Thyroid gland (tissue), 4 donors: ENCODE results near the gene CCR5. TPM values are rescaled to one million over a fixed set of nuclear protein-coding genes. Genes with fewer than 3 reads are reported as not detected.

ENCODE experiments used
- DNase-seq, 2 donors: peaks; one replicate each; pipeline ENCODE4 v3.0.0-alpha.2; 2019
- H3K27ac ChIP-seq, 3 donors: fragments of 200-600 bp; sonication (generic); 1 replicate in 2 of 3; 2 replicates in 1 of 3; pipeline ENCODE4 v1.5.1; 2016 to 2019; ENCODE audit warnings: mild to moderate bottlenecking in 1 of 3, moderate library complexity in 1 of 3
- H3K27me3 ChIP-seq: fragments of 200-600 bp; sonication (generic); one replicate; pipeline ENCODE4 v1.5.1; 2019
- H3K36me3 ChIP-seq, 2 donors: fragments of 200-600 bp; sonication (generic); one replicate each; pipeline ENCODE4 v1.5.1; 2016 to 2019
- H3K4me1 ChIP-seq, 2 donors: fragments of 200-600 bp; sonication (generic); one replicate each; pipeline ENCODE4 v1.5.1; 2017 to 2019
- H3K4me3 ChIP-seq, 3 donors: fragments of 200-600 bp; sonication (generic); replicated peaks in 1 of 3; 1 replicate in 2 of 3; 2 replicates in 1 of 3; pipeline ENCODE4 v1.5.1; 2016; ENCODE audit warnings: mild to moderate bottlenecking in 1 of 3
- H3K9me3 ChIP-seq: fragments of 200-600 bp; sonication (generic); one replicate; pipeline ENCODE4 v1.5.1; 2017
- CTCF ChIP-seq, 6 experiments: fragments of 200-600 bp in 3 of 6; fragments of 450-650 bp in 3 of 6; sonication (generic) in 3 of 6; IDR thresholded peaks; one replicate each; pipeline ENCODE4 v1.5.1; 2016 to 2019; ENCODE audit warnings: antibody characterized with exemption in 6 of 6, mild to moderate bottlenecking in 2 of 6, inconsistent platforms in 1 of 6, moderate library complexity in 1 of 6
- POLR2A ChIP-seq, 2 donors: fragments of 450-650 bp; IDR thresholded peaks; one replicate each; pipeline ENCODE4 v1.6.1; 2017; ENCODE audit warnings: antibody characterized with exemption in 2 of 2, mild to moderate bottlenecking in 2 of 2, moderate library complexity in 1 of 2
- WGBS, 2 donors: methylation state at CpG; one replicate each; pipeline ENCODE4 v1.1.5; 2017; 5-methylcytosine and 5-hydroxymethylcytosine counted together
- intact Hi-C: fragments of 100-400 bp; cut with DNase I; formaldehyde crosslinking; loops from one replicate; pipeline ENCODE4 v1.15.1; 2023
- total RNA-seq, 4 donors: library from RNA; depleted of rRNA; stranded (reverse); fragments of >200 nt; gene quantifications; one replicate each; pipeline ENCODE4 v1.2.3, GENCODE V29; 2016

The CCR5 gene
- total RNA-seq, 4 donors from 2014 or later, result 0.40 to 0.56 (median 0.49) TPM; not detected in 1

- Histone ChIP-seq H3K4me1 (peaks cover 15 to 29% of the 10 kb centered on the region in 2 donors), H3K27me3 (no peaks in the 10 kb centered on the region), H3K36me3 (no peaks in the 10 kb centered on the region), H3K27ac (peak within 1 kb of the TSS in 2 of 3 donors; percentile 38 to 67), H3K9me3 (no peaks in the 10 kb centered on the region), H3K4me3 (no peak within 1 kb of the TSS)
- peak in 1 of 2 donors; percentile 12 for DNase-seq
- TF ChIP-seq CTCF (IDR thresholded peaks at IDR 0.05), result no peak
- WGBS, 2 donors, result 64 to 70% methylated on average over 20 of the region's 20 CpGs
- intact Hi-C loops, result no loop called here
These were observed 36.3 kb downstream of the CCR5 start, which contains the start of the genes CCR5AS and CCRL2 for GRCh38 chr3:46406788-46407611. TSS of gene CCR5AS (minus strand) at chr3:46407066. TSS of gene CCRL2 (plus strand) at chr3:46407259. CDS start at chr3:46408080, 821 bp downstream.

- 81 to 84% methylated on average over 7 of the region's 7 CpGs for WGBS, 2 donors
- peak overlapping the region in 1 of 3 donors; percentile 67 for H3K27ac ChIP-seq
- H3K27me3 ChIP-seq, result no peaks in the 10 kb centered on the region
- H3K4me3 ChIP-seq, result no peak overlapping the region
- TF ChIP-seq CTCF (IDR thresholded peaks at IDR 0.05) (no peak), POLR2A (IDR thresholded peaks at IDR 0.05) (no peak)
- peaks cover 15 to 39% of the 10 kb centered on the region in 2 donors for H3K4me1 ChIP-seq
- intact Hi-C loops, result no loop called here
- no peaks in the 10 kb centered on the region for H3K36me3 ChIP-seq
- no peak for DNase-seq
- H3K9me3 ChIP-seq, result no peaks in the 10 kb centered on the region
These were observed 37.2 kb downstream of the CCR5 start for GRCh38 chr3:46407970-46408369.

- Histone ChIP-seq H3K27me3 (no peaks in the 10 kb centered on the region), H3K4me1 (peaks cover 15 to 44% of the 10 kb centered on the region in 2 donors), H3K4me3 (no peak overlapping the region), H3K36me3 (no peaks in the 10 kb centered on the region), H3K27ac (no peak overlapping the region), H3K9me3 (no peaks in the 10 kb centered on the region)
- DNase-seq, result no peak
- no peak for TF ChIP-seq POLR2A (IDR thresholded peaks at IDR 0.05)
- no peak for TF ChIP-seq CTCF (IDR thresholded peaks at IDR 0.05)
- WGBS, 2 donors, result 90 to 92% methylated on average over 7 of the region's 7 CpGs
- intact Hi-C loops, result no loop called here
These were observed 38.1 kb downstream of the CCR5 start for GRCh38 chr3:46408853-46409252.

- Histone ChIP-seq H3K9me3 (no peaks in the 10 kb centered on the region), H3K27me3 (no peaks in the 10 kb centered on the region), H3K4me3 (no peak overlapping the region), H3K36me3 (no peaks in the 10 kb centered on the region), H3K27ac (no peak overlapping the region), H3K4me1 (peaks cover 12 to 39% of the 10 kb centered on the region in 2 donors)
- no peak for DNase-seq
- WGBS, 2 donors, result 80 to 92% methylated on average over 9 of the region's 9 CpGs
- intact Hi-C loops, result no loop called here
- TF ChIP-seq POLR2A (IDR thresholded peaks at IDR 0.05), result no peak
- no peak for TF ChIP-seq CTCF (IDR thresholded peaks at IDR 0.05)
These were observed 39.2 kb downstream of the CCR5 start for GRCh38 chr3:46409739-46410489.
